GM21786 (cell line): ENCODE results near the gene FHOD1.

Experiments
- ATAC-seq: cut with Tn5 transposase; IDR thresholded peaks from one replicate; pipeline ENCODE4 v1.9.1; 2021; ENCODE audit not compliant: unreplicated experiment

FHOD1 gene

DNA sequence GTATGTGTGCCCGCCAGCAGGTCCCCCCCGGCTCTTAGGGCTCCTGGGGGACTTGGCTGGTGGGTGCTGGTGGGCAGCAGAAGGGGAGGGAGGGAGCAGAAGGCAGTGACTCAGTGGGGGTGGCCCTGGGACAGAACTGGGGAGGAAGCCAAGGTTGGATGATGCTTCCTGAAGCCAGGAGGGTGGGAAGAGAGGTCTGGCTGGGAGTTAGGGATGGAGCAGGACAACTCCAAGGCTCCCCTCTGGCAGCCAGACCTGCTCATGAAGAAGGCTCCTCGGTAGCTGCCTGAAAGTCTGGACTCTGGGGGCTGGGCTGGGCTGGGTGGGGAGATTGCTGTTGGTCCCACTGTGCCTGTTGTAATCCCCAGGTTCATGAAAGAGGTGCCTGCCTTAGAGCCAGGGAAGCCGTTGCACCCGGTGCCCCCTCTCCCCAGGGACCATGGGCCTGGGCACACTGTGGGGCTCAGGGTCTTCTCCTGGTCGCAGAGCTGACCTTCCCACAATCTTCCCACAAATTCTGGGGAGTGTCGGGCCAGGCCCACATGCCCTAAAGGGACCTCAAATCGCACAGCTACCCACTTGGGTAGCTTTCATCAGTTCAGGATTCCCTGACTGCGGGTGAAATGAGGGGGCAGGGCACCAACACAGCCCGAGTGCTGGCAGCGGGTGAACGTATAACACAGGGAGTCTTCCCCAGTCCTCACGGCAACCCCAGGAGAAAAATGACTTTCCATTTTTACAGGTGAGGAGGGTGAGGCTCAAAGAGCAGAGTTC lies 30.9 kb upstream of the FHOD1 start:
- ATAC-seq, result no peak

DNA sequence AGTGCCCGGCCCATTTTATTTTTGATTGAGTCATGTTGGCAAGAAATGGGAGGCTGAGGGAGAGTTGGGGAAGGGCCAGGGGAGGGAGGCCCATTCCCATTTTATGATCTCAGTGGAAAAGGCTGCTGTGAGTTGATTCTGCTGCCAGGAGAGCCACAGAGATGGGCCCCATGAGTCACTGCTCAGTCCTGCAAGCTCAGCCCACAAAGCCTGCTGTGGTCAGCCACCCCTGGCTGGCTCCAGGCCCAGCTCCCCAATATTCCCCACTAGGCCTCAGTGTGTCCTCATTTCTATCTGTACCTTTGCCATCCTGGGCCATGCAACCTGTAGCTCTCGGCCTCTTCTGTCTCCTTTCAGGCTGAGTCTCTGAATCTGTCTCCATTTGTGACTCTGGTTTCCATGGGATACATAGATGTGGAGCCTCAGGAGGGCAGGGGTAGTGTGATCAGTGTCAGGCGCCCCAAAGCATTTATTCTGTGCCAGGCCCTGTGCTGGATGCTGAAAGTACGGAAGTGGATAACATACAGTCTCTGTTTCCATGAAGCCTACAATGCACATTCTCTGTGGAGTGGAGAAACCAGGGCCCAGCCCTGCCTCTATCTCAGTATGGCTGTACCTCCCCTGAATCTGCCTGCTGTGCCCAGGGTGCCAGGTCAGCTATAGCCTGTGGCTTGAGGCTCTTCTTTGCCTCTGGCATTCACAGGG lies 30.2 kb upstream of the FHOD1 start:
- no peak for ATAC-seq

DNA sequence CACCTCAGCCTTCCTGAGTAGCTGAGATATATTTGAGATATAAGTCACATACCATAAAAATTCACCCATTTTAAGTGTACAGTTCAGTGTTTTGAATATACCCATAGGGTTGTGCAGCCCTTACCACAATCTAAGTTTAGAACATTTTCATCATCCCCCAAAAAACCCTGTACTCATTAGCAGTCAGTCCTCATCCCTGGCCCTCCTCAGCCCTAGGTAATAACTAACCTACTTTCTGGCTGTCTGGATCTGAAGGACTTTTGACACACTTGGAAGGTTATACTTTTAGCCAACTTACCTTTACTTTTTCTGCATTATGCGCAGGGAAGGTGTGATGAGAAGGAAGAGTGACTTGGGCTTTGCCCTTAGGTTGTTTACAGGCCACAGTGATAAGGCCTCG lies 28.0 kb upstream of the FHOD1 start:
- no peak for ATAC-seq

DNA sequence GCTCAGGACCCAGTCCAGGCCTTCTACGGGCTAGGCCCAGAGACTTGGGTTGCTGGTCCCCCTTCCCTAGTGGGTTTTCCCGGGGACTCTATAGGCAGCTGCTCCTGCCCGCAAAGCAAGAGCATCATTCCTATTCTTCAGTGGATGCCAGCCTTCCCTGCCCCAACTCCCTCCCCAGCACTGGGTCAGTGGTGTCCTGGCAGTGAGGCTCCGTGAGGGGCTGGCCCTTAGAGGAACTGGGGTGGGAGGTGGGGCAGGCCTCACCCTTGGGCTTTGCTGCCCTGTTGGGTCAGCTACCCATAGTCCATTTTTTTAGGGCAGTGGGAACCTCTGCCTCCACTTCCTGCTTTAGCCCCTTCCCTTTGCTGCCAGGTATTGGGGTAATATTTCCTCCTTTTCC lies 24.2 kb upstream of the FHOD1 start:
- no peak for ATAC-seq

DNA sequence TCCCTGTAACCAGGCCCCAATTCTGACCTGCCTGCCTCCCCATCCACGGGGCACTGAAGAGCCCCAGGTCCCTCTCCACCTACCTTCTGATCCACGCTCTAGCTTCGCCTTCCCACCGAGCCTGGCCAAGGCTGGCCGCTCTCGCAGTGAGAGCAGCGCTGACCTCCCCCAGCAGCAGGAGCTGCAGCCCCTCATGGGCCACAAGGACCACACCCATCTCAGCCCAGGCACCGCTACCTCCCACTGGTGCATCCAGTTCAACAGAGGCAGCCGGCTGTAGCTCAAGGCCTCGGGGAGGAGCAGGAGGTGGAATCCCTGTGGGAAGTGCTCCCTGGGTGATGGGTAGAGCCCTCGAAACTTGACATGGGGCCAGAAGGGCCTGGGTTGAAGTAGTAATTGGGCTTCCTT lies 23.7 kb upstream of the FHOD1 start:
- no peak for ATAC-seq

DNA sequence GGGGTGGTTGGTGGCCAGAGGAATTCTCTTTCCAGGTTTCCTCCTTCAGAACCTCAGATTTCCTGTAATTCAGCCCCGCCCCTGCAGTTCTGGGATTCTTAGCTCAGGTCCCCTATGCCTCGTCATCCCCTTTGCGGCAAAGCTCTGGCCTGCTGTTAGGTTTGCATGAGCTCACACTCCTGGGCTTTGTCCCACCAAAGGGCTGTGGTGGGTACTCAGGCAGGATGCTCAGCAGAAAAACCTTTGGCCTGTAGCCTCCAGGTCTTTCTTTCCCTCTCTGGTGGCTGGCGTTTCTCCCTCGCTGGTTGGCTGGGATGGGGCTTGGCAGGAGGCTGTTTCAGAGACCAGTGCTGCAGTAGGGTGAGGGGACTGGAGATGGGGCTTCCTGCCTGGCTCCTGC lies 22.5 kb upstream of the FHOD1 start:
- no peak for ATAC-seq

DNA sequence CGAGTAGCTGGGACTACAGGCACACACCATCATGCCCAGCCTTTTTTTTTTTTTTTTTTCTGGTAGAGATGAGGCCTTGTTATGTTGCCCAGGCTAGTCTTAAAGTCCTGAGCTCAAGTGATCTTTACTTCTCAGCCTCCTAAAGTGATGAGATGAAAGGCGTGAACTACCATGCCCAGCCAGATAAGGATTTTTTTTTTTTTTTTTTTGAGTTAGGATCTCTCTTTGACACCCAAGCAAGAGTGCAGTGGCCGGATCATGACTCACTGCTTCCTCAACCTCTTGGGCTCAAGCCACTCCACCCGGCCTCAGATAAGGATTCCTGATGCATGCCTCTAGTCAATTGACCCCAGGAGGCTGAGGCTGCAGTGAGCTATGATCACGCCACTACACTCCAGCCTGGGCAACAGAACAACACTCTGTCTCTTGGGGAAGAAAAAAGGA lies 20.9 kb upstream of the FHOD1 start:
- ATAC-seq, result no peak

DNA sequence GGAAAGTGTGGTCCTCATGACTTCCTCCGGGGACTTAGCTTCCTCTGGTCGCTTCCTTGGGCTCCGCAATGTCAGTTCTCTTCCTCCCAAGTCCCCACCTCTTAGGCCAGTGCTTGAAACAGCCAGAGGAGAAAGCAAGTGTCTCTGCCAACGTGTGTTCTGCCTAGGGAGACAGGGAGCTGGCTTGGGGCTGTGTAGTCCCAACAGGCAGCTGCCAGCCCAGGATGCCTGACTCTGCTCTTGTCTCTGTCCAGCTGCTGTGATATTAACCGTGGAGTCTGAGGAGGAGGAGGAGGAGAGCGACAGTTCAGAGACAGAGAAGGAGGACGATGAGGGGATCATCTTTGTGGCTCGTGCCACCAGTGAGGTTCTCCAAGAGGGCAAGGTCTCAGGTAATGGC lies 18.6 kb upstream of the FHOD1 start:
- no peak for ATAC-seq

DNA sequence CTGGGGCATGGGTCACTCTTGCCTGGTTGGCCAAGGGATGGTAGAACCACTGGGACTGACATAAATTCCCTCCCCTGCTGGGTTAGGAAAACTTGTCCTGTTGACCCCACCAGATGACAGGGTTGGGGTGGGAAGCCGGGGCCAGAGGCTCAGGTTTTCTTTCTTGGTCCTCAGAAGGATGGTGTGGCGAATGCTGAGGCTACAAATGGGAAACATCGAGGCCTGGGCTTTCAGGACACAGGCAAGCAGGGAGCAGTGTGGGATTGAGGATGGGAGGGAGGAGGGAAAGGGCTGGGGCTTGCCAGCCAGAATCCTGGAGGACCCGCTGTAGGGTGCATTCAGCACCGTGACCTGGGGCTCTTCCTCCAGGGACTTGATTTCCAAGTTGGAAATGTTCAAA lies 17.6 kb upstream of the FHOD1 start:
- no peak for ATAC-seq

DNA sequence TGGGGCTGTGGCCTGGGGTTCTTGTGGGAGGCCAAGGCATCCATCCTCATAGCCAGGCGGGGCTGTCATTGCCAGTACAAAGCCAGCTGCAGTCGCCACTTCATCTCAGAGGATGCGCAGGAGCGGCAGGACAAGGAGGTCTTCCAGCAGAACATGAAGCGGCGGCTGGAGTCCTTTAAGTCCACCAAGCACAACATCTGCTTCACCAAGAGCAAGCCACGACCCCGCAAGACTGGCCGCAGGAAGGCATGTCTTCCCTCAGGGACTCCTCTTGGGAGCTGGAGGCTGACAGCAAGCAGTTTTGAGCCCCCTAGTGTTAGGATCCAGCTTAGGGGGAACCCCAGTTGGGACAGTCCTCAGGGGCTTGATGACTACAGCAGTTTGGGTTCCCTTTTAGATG lies 17.0 kb upstream of the FHOD1 start:
- no peak for ATAC-seq

DNA sequence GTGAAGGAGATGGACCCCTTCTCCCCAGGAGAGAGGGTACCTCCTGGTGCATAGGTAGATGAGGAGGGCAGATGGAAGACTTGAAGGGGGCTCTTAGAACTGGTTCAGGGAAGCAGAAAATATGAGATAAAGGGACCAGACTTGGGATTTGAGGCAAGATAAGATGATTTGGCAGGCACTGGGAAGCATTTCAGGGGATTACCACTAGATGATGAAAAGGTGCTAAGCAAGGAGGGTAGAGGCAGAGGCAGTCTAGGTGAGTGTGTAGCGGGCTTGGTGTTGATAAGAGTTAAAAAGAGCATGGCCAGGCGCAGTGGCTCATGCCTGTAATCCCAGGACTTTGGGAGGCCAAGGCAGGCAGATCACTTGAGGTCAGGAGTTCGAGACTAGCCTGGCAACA lies 15.9 kb upstream of the FHOD1 start:
- ATAC-seq, result no peak

DNA sequence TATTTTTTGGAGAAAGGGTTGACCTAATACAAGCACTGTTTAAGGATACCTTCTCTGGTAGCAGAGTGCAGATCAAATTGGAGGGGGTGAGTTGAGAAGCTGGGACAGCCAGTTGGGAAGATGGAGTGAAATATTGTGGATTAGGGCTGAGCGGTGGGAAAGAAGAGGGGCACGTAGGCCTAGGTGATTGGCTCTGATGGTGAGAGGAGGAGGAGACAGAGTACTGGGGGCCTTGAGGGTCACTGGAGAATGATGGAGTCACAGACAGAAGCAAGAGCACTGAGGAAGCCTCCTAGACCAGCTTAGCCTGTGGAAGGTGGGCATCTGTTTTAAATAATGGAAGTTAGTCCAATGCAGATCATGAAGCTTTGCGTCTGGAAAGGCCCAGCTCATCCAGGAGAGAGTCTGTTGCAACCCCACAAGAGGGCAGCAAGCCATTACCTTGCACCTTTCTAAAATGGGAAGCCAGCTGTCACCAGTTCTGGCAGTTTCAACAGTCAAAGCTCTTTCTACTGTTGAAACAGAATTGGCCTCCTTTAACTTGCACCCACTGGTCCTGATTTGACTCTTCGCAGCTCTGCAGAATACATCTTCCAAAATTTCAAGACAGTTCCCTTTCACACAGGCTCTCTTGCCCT lies 13.3 kb upstream of the FHOD1 start:
- no peak for ATAC-seq

DNA sequence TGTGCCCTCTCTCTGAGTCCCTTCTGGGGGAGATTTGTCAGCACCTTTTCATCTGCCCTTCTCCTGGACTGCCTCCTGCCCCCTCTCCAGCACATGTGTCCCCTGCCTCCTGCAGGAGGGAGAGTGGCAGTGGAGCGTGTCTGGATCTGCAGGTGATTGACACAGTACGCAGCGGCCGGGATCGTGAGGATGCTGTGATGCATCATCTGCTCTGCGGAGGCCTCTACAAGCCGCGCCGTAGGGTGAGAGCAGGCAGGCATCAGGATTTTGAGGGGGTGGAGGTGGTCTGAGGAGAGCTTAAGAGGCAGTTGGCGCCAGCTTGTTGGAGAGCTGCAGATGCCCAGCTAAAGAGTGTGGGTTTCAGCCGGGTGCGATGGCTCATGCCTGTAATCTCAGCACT lies 12.4 kb upstream of the FHOD1 start:
- ATAC-seq, result no peak

DNA sequence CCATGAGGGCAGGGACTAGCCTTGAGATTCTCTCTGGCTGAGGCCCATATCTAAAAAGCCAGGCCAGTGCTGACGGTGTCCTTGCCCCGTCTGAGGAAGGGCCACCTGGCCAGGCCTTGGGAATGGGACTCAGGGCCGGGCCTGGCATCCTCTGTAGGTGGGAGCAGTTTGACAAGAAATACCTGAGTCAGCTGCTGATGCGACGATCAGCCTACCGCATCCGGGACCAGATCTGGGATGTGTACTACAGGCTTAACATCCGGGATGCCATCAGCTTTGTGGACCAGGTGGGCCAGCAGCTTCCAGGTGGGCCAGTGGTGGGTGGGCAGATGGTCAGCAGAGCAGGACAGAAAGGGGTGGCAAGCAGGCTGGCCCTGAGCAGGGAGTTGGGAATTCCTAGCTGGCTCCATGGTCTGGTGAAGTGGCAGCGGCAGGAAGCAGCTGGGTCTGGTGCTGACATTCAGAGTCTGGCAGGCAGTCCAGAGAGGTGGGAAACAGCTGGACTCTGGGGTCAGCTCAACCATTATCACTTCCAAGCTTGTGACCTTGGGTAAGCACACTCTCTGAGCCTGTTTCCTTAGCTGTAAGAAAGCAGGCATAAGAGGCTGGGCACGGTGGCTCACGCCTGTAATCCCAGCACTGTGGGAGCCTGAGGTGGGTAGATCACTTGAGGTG lies 11.0 kb upstream of the FHOD1 start:
- no peak for ATAC-seq

DNA sequence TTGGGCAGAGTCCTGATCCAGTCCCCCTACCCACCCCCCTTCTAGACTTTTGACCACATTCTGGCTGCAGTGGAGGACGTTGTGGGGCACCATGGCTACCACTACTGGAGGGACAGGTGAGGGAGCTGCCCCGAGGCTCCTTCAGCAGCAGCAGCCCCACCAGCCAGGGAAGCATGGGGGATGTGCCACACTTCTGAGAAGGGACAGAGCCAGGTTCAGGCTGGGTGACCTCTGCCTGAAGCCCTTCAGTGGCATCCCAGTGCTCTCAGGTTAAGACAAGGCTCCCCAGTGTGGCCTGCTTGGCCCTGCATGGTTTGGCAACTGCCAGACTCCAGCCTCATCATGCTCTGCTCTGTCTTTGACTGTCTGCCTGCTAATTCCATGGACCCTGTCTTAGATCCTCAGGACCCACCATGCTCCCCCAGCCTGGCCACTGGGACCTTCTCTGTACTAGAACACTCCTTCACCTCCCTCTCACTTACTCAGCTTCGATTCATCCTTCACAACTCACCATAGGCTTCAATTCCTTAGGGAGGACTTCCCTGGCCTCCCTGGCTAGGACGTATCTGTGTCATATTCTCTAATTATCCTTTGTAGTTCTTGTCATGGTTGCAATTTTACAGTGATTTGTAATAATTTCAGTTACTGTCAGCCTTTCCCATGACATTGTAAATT lies 10.3 kb upstream of the FHOD1 start:
- no peak for ATAC-seq

DNA sequence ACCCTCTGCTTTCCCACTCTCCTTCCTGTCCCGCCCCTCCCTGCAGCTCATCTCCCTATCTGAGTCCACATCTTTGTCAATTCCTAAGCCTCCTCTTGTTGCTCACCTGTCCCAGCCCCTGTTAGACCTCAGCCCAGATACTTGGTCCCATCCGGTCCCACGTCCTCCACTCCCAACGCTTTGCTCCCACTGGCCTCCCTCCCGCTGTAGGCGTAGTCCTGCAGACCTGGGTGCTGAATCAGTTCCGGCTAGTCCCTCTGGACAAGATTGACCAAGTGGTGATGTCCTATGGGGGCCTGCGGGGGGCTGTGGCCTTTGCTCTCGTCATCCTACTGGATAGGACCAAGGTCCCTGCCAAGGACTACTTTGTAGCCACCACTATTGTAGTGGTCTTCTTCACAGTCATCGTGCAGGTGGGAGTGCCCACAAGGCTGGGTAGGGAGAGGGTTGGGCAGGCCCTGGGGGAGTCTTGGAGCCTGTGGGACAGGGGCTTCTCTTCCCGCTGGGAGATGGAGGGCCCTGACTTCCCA lies 9.5 kb upstream of the FHOD1 start:
- ATAC-seq, result no peak

DNA sequence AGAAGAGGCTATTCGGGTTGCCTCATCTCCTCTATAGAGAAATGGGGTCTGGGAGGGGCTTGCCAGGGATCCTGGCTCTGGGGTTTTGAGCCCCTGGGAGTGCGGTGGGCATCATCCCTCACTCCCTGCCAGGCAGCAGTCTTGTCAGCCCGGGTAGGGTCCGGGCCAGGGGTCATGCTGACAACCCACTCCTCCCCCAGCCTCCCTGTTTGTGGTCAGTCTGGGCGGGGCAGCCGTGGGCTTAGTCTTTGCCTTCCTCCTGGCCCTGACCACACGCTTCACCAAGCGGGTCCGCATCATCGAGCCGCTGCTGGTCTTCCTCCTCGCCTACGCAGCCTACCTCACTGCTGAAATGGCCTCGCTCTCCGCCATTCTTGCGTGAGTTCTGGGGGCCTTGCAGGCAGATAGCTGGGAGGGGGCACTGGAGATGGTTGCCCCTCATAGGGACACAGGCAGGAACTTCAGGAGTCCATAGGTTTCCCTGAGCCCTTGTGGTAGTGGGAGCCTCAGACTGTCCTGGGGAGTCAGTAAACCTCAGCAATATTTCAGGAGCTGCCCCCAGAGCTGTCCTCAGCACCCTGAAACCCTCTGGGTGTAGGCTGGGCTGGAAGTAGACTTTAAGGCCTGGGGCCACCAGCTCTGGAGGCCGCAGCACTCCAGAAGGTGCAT lies 8.4 kb upstream of the FHOD1 start:
- no peak for ATAC-seq

DNA sequence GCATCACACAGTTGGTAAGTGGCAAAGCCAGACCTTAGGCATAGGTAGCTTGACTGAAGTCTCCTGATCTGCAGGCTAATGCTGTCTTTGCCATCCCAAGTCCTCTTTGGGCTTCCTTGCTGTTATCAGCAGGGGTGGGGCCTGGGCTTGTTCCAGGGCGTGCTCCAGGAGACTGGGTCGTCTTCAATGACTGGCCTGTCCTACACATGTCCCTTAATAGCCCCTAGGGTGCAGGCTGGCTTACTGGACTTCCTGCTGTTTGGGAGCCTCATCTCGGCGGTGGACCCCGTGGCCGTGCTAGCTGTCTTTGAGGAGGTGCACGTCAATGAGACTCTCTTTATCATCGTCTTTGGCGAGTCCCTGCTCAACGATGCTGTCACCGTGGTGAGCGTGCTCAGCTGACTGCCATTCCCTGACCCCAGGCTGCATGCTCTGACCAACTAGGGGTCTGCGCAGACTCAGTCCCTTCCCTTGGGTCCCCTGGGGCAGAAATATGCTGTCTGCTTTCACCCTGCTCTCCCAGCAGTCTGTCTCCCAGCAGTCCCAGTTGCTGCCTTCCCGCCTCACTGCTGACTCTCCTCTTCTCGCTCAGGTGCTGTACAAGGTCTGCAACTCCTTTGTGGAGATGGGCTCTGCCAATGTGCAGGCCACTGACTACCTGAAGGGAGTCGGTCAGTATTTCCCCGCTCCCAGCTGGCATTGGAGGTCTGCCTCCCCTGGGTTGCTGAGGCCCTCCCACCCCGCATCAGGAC lies 7.7 kb upstream of the FHOD1 start:
- no peak for ATAC-seq

DNA sequence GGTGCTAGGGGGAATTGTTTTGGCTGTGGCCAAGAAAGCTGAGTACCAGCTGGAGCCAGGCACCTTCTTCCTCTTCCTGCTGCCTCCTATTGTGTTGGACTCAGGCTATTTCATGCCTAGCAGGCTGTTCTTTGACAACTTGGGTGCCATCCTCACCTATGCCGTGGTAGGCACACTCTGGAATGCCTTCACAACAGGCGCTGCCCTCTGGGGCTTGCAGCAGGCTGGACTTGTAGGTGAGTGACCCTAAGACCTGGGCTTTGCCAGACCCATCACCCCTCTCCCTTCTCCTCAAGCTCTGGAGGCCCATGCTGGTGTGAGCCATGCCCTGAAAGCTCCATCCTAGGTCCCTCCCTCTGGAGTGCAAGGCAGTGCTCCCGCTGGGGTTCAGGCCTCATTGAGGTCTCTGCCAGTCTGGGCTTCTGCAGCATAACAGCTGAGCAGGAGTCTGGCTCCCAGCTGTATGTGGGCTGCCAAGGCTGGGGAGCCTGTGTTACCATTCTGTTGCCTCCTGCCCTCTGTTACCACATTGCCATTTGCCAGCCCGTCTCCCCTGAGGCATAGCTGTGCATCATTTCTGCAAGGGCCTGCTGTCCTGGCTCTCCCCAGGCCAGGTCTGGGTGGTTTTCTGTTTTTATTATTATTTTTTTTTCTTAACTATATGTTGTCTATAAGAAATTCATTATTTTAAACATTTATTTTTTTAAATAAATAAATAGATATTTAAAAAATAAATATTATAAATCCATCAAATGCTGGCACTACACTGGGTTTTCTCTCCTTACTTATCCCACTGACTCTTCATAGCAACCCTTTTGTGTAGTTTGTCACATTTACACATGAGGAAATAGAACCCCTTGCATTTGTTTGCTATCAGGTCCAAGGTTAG lies 5.6 kb upstream of the FHOD1 start:
- ATAC-seq, result no peak
